Activated naive CD8-positive, alpha-beta T cell treated with anti-CD3 and anti-CD28 coated beads for 36 hours (primary cell): ENCODE data around the gene ARHGAP15. TPM values are rescaled to one million over a fixed set of nuclear protein-coding genes. Genes with fewer than 3 reads are reported as not detected.
"Not testable (repeated sequence)": the region's sequence is repeated elsewhere in the genome, so short reads cannot be mapped to it uniquely, and the experiment has no call there.

ENCODE experiments used
- DNase-seq: peaks from one replicate; pipeline ENCODE4 v3.0.0; 2021
- H3K27ac Mint-ChIP-seq: one replicate; pipeline ENCODE4 v1.8.0; 2022; ENCODE audit warnings: mild to moderate bottlenecking, moderate library complexity, mixed read lengths
- H3K27me3 Mint-ChIP-seq: one replicate; pipeline ENCODE4 v1.8.0; 2022; ENCODE audit warnings: mild to moderate bottlenecking, mixed read lengths
- H3K36me3 Mint-ChIP-seq: one replicate; pipeline ENCODE4 v1.8.0; 2021; ENCODE audit warnings: mild to moderate bottlenecking, mixed read lengths
- H3K4me1 Mint-ChIP-seq: one replicate; pipeline ENCODE4 v1.8.0; 2021; ENCODE audit warnings: mixed read lengths
- H3K4me3 Mint-ChIP-seq: one replicate; pipeline ENCODE4 v1.8.0; 2022; ENCODE audit warnings: mild to moderate bottlenecking, moderate library complexity, mixed read lengths
- H3K9me3 Mint-ChIP-seq: one replicate; pipeline ENCODE4 v1.8.0; 2022; ENCODE audit warnings: mixed read lengths
- total RNA-seq, 2 experiments: library from RNA; stranded (reverse); gene quantifications; one replicate each; pipeline ENCODE4 v1.2.3, GENCODE V29; 2021

ARHGAP15 gene
- total RNA-seq, 2 experiments from 2014 or later: 45.2 to 47.0 TPM

DNA sequence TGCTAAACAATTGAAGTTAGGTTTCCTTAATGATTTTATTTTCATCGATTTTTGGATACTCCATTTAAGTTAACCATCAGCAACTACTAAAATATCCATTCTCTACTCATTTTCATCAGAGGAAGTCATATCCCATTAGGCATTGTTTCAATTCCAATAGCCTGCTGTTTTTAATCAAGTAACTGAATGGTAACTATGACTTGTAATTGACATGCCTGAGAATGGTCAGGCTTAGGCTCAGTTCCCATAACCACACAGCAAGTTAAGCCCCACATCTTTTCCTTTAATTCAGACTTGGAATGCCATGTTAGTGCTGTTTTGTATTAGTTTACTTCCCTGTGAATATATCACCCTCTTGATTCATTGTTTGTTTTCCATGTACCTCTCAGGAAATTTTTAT, 398.8 kb downstream of the ARHGAP15 start:
- no peak for DNase-seq
- peaks cover 36% of the 10 kb centered on the region for H3K4me1 Mint-ChIP-seq
- H3K27ac Mint-ChIP-seq: no peak overlapping the region
- peaks cover 40% of the 10 kb centered on the region for H3K36me3 Mint-ChIP-seq
- peaks cover 8% of the 10 kb centered on the region for H3K9me3 Mint-ChIP-seq
- H3K4me3 Mint-ChIP-seq: no peak overlapping the region
- no peaks in the 10 kb centered on the region for H3K27me3 Mint-ChIP-seq

DNA sequence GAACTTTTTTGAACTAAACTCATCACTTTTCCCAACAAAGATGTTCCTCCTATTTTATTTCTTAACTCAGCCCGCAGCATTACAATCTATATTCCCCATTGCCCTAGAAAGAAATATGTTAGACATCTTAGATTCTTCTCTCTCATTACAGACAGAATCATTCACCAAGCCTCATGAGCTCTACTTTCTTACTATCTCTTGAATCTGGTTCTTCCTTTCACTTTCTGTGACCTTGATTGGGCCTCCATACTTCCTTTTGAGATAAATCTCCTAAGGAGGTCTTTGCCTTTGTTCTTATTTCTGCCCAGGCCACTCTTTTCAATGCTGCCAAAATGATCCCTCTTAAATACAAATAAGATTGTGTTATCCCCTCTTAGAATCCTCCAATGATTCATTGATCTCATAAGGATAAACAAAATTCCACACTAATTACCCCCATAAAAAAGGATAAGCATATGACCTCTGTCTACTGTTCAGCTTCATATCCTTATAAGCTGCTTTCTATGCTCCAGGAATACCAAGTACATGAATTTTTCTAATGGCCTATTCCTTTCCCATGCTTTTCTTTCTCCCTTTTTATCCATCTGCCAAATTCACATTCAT, 400.0 kb downstream of the ARHGAP15 start:
- DNase-seq: no peak
- H3K36me3 Mint-ChIP-seq: peaks cover 45% of the 10 kb centered on the region
- peaks cover 12% of the 10 kb centered on the region for H3K9me3 Mint-ChIP-seq
- peaks cover 29% of the 10 kb centered on the region for H3K4me1 Mint-ChIP-seq
- peak overlapping the region; percentile 35 for H3K4me3 Mint-ChIP-seq
- H3K27ac Mint-ChIP-seq: peak overlapping the region; percentile 81
- H3K27me3 Mint-ChIP-seq: no peaks in the 10 kb centered on the region

DNA sequence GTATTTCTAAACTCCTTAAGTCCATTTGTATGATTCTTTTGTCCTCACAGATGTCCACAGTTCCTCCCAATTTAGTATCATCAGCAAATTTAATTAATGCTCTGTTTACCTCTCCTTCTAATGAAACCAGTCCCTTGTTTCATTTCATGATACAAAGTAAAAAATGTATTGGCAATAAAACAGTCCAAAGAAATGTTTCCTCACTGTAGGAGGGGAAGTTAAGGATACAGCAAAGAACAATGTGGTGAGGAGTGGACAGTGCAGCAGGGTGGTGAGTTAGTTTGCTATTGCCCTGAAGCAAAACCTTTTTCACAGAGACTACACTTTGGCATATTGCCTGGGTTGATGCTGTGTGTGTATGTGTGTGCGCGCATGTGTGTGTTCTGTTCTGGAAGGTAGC, 401.5 kb downstream of the ARHGAP15 start:
- DNase-seq: no peak
- Mint-ChIP-seq H3K27me3 (no peaks in the 10 kb centered on the region), H3K4me3 (no peak overlapping the region), H3K4me1 (peaks cover 13% of the 10 kb centered on the region), H3K9me3 (peaks cover 14% of the 10 kb centered on the region), H3K36me3 (peaks cover 51% of the 10 kb centered on the region), H3K27ac (no peak overlapping the region)

DNA sequence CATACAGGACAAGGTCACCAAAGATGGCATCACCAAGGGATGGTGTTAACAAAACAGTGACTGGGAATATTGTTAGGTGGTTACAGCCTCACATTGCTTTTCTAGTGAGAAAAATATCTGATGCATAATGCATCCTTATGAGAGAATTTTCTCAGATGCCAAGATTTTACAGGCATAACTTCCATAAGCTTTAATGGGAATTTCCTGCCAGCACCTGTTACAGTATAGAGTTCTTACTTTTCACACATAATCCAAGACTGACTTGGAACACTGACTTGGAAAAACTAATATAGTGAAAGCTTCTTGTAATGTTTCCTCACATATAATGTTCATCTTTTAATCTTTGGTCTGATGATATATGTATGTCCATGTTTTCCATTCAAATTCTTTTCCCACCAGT, 402.8 kb downstream of the ARHGAP15 start:
- Mint-ChIP-seq H3K9me3 (peaks cover 17% of the 10 kb centered on the region), H3K27ac (no peak overlapping the region), H3K4me1 (peaks cover 12% of the 10 kb centered on the region), H3K4me3 (no peak overlapping the region), H3K36me3 (peaks cover 61% of the 10 kb centered on the region), H3K27me3 (no peaks in the 10 kb centered on the region)
- DNase-seq: no peak

DNA sequence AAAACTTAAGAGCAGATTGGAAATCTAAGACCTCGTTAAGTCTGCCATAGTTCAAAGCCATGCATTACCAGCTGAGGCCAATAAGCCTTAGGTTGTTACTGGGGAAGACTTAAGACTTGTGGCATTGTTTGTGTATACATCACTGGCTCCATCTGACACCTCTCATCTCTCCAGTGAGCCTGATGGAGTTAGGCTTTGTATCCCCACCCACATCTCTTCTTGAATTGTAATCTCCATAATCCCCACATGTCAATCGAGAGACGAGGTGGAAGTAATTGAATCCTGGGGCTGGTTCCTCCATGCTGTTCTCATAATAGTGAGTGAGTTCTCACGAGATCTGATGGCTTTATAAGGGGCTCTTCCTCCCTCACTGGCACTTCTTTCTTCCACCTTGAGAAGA, 404.6 kb downstream of the ARHGAP15 start:
- Mint-ChIP-seq H3K4me3 (no peak overlapping the region), H3K27ac (no peak overlapping the region), H3K4me1 (peaks cover 9% of the 10 kb centered on the region), H3K27me3 (no peaks in the 10 kb centered on the region), H3K36me3 (peaks cover 62% of the 10 kb centered on the region), H3K9me3 (peaks cover 19% of the 10 kb centered on the region)
- DNase-seq: no peak

DNA sequence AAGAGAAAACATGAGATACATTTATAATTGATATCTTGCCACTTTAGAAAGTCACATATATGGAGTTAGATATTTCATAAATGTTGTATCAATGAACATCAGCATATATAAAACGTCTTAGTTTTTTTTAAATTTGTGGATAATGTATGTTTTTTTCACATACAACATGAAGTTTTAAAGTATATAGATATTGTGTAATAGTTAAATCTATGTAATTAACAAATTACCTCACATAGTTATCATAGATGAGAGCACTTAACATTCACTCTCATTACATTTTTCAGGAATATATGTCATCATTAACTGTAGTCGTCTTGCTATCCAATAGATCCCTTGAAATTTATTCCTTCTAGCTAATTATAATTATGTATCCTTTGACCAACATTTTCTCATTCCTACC, 406.6 kb downstream of the ARHGAP15 start:
- Mint-ChIP-seq H3K9me3 (peaks cover 22% of the 10 kb centered on the region), H3K27me3 (no peaks in the 10 kb centered on the region), H3K36me3 (peaks cover 59% of the 10 kb centered on the region), H3K27ac (no peak overlapping the region), H3K4me3 (no peak overlapping the region), H3K4me1 (peaks cover 3% of the 10 kb centered on the region)
- DNase-seq: no peak

DNA sequence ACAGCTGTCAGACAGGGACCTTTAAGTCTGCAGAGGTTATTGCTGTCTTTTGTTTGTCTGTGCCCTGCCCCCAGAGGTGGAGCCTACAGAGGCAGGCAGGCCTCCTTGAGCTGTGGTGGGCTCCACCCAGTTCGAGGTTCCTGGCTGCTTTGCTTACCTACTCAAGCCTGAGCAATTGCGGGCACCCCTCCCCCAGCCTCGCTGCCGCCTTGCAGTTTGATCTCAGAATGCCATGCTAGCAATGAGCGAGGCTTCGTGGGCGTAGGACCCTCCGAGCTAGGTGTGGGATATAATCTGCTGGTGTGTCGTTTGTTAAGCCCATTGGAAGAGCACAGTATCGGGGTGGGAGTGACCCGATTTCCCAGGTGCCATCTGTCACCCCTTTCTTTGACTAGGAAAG, 412.7 kb downstream of the ARHGAP15 start:
- not testable (repeated sequence) for H3K27ac Mint-ChIP-seq, H3K27me3 Mint-ChIP-seq, DNase-seq, H3K4me3 Mint-ChIP-seq
- Mint-ChIP-seq H3K9me3 (peaks cover 16% of the 10 kb centered on the region), H3K36me3 (peaks cover 45% of the 10 kb centered on the region), H3K4me1 (peaks cover 29% of the 10 kb centered on the region)

DNA sequence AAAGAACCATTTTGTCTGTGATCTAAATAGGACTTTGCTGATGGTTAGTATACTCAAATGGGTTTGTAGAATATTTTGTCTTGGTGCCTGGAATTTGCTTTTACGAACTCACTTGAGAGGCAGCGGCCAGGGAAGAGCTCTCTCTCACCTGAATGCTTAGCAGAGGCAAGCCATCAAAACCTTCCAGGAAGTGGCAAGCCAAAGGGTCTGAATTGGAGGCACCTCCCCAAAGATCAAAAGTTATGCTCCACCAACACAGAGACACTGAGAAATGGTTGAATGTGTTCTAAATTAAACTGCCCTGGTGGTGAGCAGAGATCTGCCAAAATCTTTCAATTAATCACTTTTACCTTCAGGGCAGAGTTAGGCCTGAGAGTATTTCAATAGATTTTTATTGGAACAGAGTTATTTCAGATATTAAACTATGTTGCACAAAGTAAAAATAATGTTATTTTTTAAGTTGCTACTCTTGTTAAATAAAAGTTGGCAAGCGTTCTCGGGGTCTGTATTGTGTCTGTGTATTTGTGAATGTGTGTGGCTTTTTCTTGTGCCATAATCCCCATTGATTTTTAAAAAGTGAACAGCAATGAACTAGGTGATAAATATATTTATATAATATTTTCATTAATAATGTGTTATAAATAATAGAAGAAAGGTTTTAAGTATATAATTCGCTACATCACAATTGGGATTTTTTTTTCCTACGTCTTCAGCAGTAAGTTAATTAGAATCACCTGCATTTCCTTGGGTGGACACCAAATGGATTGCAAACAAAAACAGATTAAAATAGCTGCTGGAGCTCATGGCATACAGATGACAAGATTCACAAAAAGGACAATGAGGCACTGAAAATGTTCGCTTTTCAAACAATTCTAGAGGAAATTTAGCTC, 416.1 kb downstream of the ARHGAP15 start:
- Mint-ChIP-seq H3K4me1 (peaks cover 29% of the 10 kb centered on the region), H3K4me3 (no peak overlapping the region), H3K36me3 (peaks cover 32% of the 10 kb centered on the region), H3K9me3 (peaks cover 6% of the 10 kb centered on the region), H3K27ac (peak overlapping the region; percentile 36), H3K27me3 (no peaks in the 10 kb centered on the region)
- no peak for DNase-seq

DNA sequence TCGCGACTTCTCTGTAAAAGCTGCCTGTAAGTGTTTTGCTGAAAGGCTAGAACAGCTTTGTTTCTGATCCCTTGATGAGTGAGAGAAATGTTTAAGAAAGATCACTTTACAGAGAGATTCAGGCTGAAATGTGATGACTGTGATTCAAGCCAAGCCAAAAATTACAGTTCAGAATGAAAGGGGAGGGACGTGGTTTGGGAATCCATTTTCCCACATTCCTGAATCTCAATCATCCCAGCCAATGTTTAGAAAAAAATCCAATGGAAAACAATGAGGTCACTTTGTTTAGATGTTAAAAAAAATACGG, 416.7 kb downstream of the ARHGAP15 start:
- H3K27ac Mint-ChIP-seq: no peak overlapping the region
- H3K4me1 Mint-ChIP-seq: peaks cover 26% of the 10 kb centered on the region
- no peak for DNase-seq
- H3K36me3 Mint-ChIP-seq: peaks cover 27% of the 10 kb centered on the region
- no peaks in the 10 kb centered on the region for H3K27me3 Mint-ChIP-seq
- peaks cover 2% of the 10 kb centered on the region for H3K9me3 Mint-ChIP-seq
- H3K4me3 Mint-ChIP-seq: no peak overlapping the region

DNA sequence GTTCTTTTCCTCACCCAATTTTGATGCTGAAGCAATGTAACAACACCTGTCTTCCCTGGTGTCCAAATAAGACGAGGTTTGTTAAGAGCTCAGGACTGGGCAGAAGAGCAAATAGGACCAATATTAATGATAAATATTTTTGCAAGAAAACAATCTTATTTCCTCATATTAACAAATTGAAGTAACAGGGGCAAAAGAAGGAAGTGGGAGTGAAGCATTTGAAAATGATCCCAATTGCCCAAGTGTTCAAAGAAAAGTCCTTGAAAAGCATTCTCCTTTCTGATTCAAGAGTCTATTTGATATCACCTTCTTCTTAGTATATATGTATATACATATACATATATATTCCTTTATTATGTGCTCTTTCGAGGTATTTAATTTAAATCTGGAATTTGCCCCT, 418.8 kb downstream of the ARHGAP15 start:
- no peaks in the 10 kb centered on the region for H3K27me3 Mint-ChIP-seq
- H3K27ac Mint-ChIP-seq: no peak overlapping the region
- no peak for DNase-seq
- no peak overlapping the region for H3K4me3 Mint-ChIP-seq
- H3K36me3 Mint-ChIP-seq: peaks cover 15% of the 10 kb centered on the region
- no peaks in the 10 kb centered on the region for H3K9me3 Mint-ChIP-seq
- H3K4me1 Mint-ChIP-seq: peaks cover 28% of the 10 kb centered on the region

DNA sequence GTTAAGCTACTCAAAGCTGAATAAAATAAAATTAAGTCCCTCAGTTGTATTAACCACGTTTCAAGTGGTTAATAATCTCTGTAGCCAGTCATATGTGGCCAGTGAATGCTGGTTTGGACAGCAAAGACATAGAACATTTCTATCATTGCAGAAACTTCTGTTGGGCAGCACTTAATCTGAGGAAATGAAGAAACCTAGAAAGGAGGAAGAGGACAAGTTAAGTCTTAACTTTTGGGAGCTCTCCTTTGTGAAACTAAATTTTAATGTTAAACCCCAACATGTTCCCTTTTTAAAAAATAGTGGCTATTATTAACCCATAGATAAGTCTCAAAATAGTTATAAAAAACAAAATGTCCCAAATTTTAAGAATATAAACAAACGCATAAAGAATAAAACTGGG, 421.3 kb downstream of the ARHGAP15 start:
- Mint-ChIP-seq H3K4me1 (peaks cover 17% of the 10 kb centered on the region), H3K36me3 (peaks cover 13% of the 10 kb centered on the region), H3K4me3 (no peak overlapping the region), H3K27me3 (no peaks in the 10 kb centered on the region), H3K9me3 (no peaks in the 10 kb centered on the region), H3K27ac (no peak overlapping the region)
- DNase-seq: no peak

DNA sequence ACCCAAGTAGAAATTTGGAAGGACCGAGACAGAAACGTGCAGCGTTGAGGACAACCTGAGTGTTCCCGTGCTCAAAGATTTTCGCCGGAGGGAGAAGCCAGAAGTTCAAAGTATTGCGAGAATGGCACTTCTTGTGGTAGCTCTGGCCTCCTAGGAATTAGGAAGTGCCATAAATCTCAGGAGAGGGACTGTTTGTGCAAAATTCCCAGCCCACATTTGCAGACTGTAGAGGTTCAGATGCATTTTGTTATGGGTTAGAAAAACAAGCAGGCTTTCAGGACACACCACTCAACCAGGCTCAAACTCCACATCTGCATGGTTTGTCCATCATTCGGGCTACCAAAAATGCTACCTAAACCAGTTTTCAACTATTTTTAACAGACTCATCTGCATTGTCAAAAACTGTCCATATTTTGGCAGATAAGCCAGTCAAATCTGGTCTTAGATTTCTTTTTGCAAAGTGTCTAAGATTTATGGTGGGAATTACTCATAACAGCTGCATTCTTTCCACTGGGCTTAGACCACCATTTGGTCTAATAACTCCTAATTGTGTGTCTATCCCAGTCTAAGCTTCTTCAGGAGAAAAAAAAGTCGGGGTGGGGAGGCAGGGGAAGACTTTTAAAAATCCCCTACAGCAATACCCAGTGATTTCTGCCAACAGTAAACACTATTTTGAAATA, 422.9 kb downstream of the ARHGAP15 start:
- H3K4me3 Mint-ChIP-seq: no peak overlapping the region
- H3K9me3 Mint-ChIP-seq: no peaks in the 10 kb centered on the region
- H3K27ac Mint-ChIP-seq: no peak overlapping the region
- H3K27me3 Mint-ChIP-seq: no peaks in the 10 kb centered on the region
- DNase-seq: no peak
- H3K36me3 Mint-ChIP-seq: peaks cover 16% of the 10 kb centered on the region
- peaks cover 10% of the 10 kb centered on the region for H3K4me1 Mint-ChIP-seq

DNA sequence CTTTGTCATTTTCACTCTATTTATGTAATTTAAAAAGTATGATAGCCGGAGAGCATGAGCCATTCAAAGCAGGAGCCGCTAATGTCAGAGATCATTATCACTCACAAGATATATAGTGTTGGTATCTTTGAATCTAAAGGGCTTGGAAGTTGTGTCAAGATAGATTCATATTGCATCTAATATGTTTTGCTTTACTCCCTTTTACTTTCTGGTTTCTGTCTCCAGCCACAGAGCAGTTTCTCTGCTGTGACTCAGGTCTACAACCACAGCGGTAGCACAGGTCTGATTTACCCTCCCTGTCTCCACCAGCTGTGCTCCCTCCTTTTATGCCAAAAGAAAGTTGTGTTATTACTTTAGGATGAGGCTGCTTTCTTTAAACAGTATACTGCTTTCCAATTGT, 424.0 kb downstream of the ARHGAP15 start:
- Mint-ChIP-seq H3K27me3 (no peaks in the 10 kb centered on the region), H3K27ac (no peak overlapping the region), H3K4me3 (no peak overlapping the region), H3K9me3 (no peaks in the 10 kb centered on the region), H3K4me1 (peaks cover 10% of the 10 kb centered on the region), H3K36me3 (peaks cover 22% of the 10 kb centered on the region)
- peak; percentile 14 for DNase-seq

DNA sequence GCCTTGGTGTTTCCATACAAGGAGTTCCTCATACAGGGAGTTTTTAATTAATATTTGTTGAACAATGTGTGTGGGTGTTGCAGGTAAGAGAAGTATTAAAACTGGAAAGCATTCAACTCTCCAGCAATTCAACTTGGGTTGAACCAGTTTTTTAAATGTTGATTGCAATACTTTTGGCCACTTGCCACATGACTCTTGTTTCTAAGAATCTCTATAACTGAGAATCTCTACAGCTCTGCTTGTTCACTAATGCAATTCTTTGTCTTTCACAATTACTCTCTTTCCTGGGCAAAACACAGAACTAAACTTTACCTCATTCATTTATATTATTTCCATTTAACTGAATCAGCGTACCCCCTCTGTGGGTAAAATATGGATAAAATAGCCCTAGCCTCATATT, 429.4 kb downstream of the ARHGAP15 start:
- H3K4me3 Mint-ChIP-seq: no peak overlapping the region
- H3K9me3 Mint-ChIP-seq: no peaks in the 10 kb centered on the region
- no peak overlapping the region for H3K27ac Mint-ChIP-seq
- no peaks in the 10 kb centered on the region for H3K27me3 Mint-ChIP-seq
- H3K4me1 Mint-ChIP-seq: peaks cover 5% of the 10 kb centered on the region
- no peak for DNase-seq
- peaks cover 42% of the 10 kb centered on the region for H3K36me3 Mint-ChIP-seq

DNA sequence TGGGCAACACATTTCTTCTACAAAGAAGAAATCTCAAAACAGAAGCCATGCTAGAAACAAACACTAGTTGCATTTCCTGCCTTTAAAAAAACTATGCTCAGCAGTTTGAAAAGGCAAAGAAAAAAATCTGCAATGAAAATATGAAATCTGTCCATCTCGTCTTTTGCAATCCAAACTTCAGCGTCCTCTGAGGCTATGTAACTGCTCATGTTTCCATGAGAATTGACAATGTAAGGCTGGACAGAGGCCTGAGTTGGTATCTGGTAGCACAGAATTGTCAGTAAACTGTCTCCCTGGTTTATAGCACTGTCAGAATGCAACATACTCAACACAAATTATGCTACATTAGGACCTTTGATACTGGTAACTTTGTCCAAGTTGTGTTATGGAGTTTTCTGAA, 429.9 kb downstream of the ARHGAP15 start:
- Mint-ChIP-seq H3K4me3 (no peak overlapping the region), H3K36me3 (peaks cover 44% of the 10 kb centered on the region)

More for the DNA sequence above, 429.9 kb downstream of the ARHGAP15 start:
- H3K4me1 Mint-ChIP-seq: peaks cover 5% of the 10 kb centered on the region
- H3K27me3 Mint-ChIP-seq: no peaks in the 10 kb centered on the region
- no peak for DNase-seq
- H3K9me3 Mint-ChIP-seq: no peaks in the 10 kb centered on the region
- H3K27ac Mint-ChIP-seq: no peak overlapping the region
